Trophoblast cell (in vitro differentiated cells and primary cell): Measurements from ENCODE around the gene VAV3.

Experiments used
- DNase-seq, 2 donors: peaks; one replicate each; pipeline ENCODE4 v3.0.0-alpha.2; 2016
- H2AFZ ChIP-seq: 2 replicates; pipeline ENCODE4 v1.6.1; 2013; ENCODE audit warnings: low read length, moderate library complexity, mild to moderate bottlenecking; ENCODE audit not compliant: insufficient read depth, poor library complexity
- H2AK5ac ChIP-seq: 2 replicates; pipeline ENCODE4 v1.6.1; 2013; ENCODE audit warnings: mild to moderate bottlenecking, low read length
- H2BK120ac ChIP-seq: 2 replicates; pipeline ENCODE4 v1.6.1; 2013; ENCODE audit warnings: low read length, mild to moderate bottlenecking, moderate library complexity; ENCODE audit not compliant: insufficient read depth, poor library complexity
- H2BK12ac ChIP-seq: 2 replicates; pipeline ENCODE4 v1.6.1; 2013; ENCODE audit warnings: mild to moderate bottlenecking, low read length, moderate library complexity
- H2BK5ac ChIP-seq: 2 replicates; pipeline ENCODE4 v1.6.1; 2013; ENCODE audit warnings: low read length, low read depth, moderate library complexity, mild to moderate bottlenecking; ENCODE audit not compliant: poor library complexity
- H3K14ac ChIP-seq: 2 replicates; pipeline ENCODE4 v1.6.1; 2013; ENCODE audit warnings: mild to moderate bottlenecking, low read length
- H3K18ac ChIP-seq: 2 replicates; pipeline ENCODE4 v1.6.1; 2013; ENCODE audit warnings: mild to moderate bottlenecking, low read length
- H3K23ac ChIP-seq: 2 replicates; pipeline ENCODE4 v1.6.1; 2013; ENCODE audit warnings: low read length
- H3K27ac ChIP-seq: 2 replicates; pipeline ENCODE4 v1.5.1; 2013; ENCODE audit warnings: low read depth, mild to moderate bottlenecking, inconsistent platforms, low read length, moderate library complexity
- H3K27me3 ChIP-seq: 2 replicates; pipeline ENCODE4 v1.6.1; 2013; ENCODE audit warnings: inconsistent platforms, mild to moderate bottlenecking, low read length, moderate library complexity; ENCODE audit not compliant: insufficient read depth
- H3K36me3 ChIP-seq, 2 experiments: 1 replicate in 1 of 2; 2 replicates in 1 of 2; pipeline ENCODE4 v1.6.1; 2013; ENCODE audit warnings: low read length in 2 of 2, mild to moderate bottlenecking in 2 of 2, moderate library complexity in 1 of 2; ENCODE audit not compliant: insufficient read depth in 2 of 2, control insufficient read depth in 1 of 2
- H3K4ac ChIP-seq: 2 replicates; pipeline ENCODE4 v1.6.1; 2013; ENCODE audit warnings: low read depth, mild to moderate bottlenecking, low read length, moderate library complexity
- H3K4me1 ChIP-seq, 2 experiments: 1 replicate in 1 of 2; 2 replicates in 1 of 2; pipeline ENCODE4 v1.6.1; 2013; ENCODE audit warnings: low read length in 2 of 2, mild to moderate bottlenecking in 2 of 2, moderate library complexity in 1 of 2; ENCODE audit not compliant: insufficient read depth in 2 of 2, control insufficient read depth in 1 of 2
- H3K4me2 ChIP-seq: 2 replicates; pipeline ENCODE4 v1.6.1; 2013; ENCODE audit warnings: inconsistent platforms, mild to moderate bottlenecking, low read length, moderate library complexity
- H3K4me3 ChIP-seq: 2 replicates; pipeline ENCODE4 v1.5.1; 2013; ENCODE audit warnings: mild to moderate bottlenecking, low read depth, low read length, inconsistent platforms
- H3K79me1 ChIP-seq: one replicate; pipeline ENCODE4 v1.6.1; 2013; ENCODE audit warnings: low read length
- H3K79me2 ChIP-seq: 2 replicates; pipeline ENCODE4 v1.6.1; 2013; ENCODE audit warnings: low read length, mild to moderate bottlenecking; ENCODE audit not compliant: control insufficient read depth, insufficient read depth, poor library complexity
- H3K9ac ChIP-seq: 2 replicates; pipeline ENCODE4 v1.6.1; 2013; ENCODE audit warnings: mild to moderate bottlenecking, low read length
- H3K9me3 ChIP-seq: 2 replicates; pipeline ENCODE4 v1.6.1; 2013; ENCODE audit warnings: low read depth, mild to moderate bottlenecking, control low read depth, inconsistent platforms, low read length; ENCODE audit not compliant: insufficient read depth
- H4K12ac ChIP-seq: 2 replicates; pipeline ENCODE4 v1.6.1; 2013; ENCODE audit warnings: low read depth, mild to moderate bottlenecking, low read length, moderate library complexity
- H4K8ac ChIP-seq: 2 replicates; pipeline ENCODE4 v1.6.1; 2013; ENCODE audit warnings: low read depth, mild to moderate bottlenecking, low read length, moderate library complexity
- H4K91ac ChIP-seq: one replicate; pipeline ENCODE4 v1.6.1; 2013; ENCODE audit warnings: low read depth, mild to moderate bottlenecking, low read length, moderate library complexity
- WGBS: extraction: QIAGEN DNeasy Blood & Tissue Kit; methylation state at CpG from one replicate; pipeline ENCODE4 v1.1.7; 2013; ENCODE audit warnings: missing lambda C conversion rate; ENCODE audit not compliant: insufficient read length, insufficient coverage; ENCODE audit errors: extremely low coverage; 5-methylcytosine and 5-hydroxymethylcytosine counted together

The VAV3 gene

DNA sequence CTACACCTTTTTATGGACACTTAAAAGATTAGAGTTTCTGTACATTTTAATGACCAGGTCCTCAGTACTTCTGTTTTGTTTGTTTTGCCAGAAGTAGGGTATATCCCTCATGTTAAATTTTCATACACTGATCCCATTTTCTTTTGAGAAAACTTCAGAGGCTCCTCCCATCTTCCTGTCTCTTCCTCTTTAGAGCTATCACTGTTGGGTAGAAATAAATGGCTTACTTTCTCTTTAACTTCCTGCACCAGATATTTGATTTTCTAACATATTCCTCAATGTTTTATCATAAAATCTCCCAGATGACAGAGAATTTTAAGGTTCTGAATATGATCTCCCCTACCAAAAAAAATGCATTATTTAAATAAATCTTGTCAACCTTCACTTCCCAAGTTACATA lies 23.4 kb downstream of the VAV3 start:
- no peak for DNase-seq

DNA sequence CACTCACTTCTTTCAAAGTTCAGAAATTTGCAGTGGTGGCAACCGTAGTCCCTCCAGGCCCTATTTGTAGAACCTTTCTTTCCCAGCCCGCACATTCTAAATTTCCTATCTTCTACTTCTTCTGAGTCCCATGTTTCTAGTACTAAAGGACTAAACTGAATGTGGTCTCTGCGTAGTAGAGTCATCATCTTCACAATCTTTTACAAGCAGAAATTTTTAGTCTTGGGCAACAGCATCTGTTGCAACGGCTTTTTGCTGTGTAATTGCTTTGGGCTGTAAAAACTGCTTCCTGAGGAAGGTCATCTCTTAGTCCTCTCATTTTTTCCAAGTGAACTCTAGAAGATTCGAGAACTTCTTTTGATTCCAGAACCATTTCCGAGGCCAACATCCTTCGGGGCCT lies 23.9 kb downstream of the VAV3 start:
- Histone ChIP-seq H3K4me3 (no peak overlapping the region), H3K4ac (no peak overlapping the region), H3K27me3 (no peaks in the 10 kb centered on the region), H3K9ac (no peak overlapping the region), H3K27ac (no peak overlapping the region), H3K79me2 (no peaks in the 10 kb centered on the region), H3K79me1 (no peaks in the 10 kb centered on the region), H3K23ac (no peak overlapping the region), H3K18ac (no peak overlapping the region), H2BK12ac (no peak overlapping the region), H3K36me3 (no peaks in the 10 kb centered on the region), H2BK5ac (no peak overlapping the region), H2BK120ac (no peak overlapping the region), H4K12ac (no peak overlapping the region), H3K4me1 (peaks cover 0 to 4% of the 10 kb centered on the region in 2 experiments), H3K9me3 (no peaks in the 10 kb centered on the region), H4K8ac (no peak overlapping the region), H2AFZ (no peak overlapping the region), H4K91ac (no peak overlapping the region), H3K14ac (no peak overlapping the region), H2AK5ac (no peak overlapping the region), H3K4me2 (no peak overlapping the region)
- peak; percentile 85 to 93 for DNase-seq
- WGBS: no CpG with 5 or more reads among the region's 7 CpGs

More for the DNA sequence above, 23.4 kb downstream of the VAV3 start:
- no peak overlapping the region for H3K14ac ChIP-seq
- no peak overlapping the region for H3K27ac ChIP-seq
- no peaks in the 10 kb centered on the region for H3K36me3 ChIP-seq
- H2AK5ac ChIP-seq: no peak overlapping the region
- no peak overlapping the region for H4K12ac ChIP-seq
- no peak overlapping the region for H3K4me2 ChIP-seq
- no peak overlapping the region for H2BK120ac ChIP-seq
- H3K9ac ChIP-seq: no peak overlapping the region
- no peak overlapping the region for H3K23ac ChIP-seq
- no peaks in the 10 kb centered on the region for H3K79me1 ChIP-seq
- no peaks in the 10 kb centered on the region for H3K9me3 ChIP-seq
- H3K4me1 ChIP-seq: peaks cover 0 to 4% of the 10 kb centered on the region in 2 experiments
- no peak overlapping the region for H3K4me3 ChIP-seq
- no peak overlapping the region for H4K8ac ChIP-seq
- no peak overlapping the region for H2BK5ac ChIP-seq
- no peak overlapping the region for H3K18ac ChIP-seq
- no peak overlapping the region for H4K91ac ChIP-seq
- H2AFZ ChIP-seq: no peak overlapping the region
- H3K79me2 ChIP-seq: no peaks in the 10 kb centered on the region
- no peak overlapping the region for H2BK12ac ChIP-seq
- no peak overlapping the region for H3K4ac ChIP-seq
- no peaks in the 10 kb centered on the region for H3K27me3 ChIP-seq

DNA sequence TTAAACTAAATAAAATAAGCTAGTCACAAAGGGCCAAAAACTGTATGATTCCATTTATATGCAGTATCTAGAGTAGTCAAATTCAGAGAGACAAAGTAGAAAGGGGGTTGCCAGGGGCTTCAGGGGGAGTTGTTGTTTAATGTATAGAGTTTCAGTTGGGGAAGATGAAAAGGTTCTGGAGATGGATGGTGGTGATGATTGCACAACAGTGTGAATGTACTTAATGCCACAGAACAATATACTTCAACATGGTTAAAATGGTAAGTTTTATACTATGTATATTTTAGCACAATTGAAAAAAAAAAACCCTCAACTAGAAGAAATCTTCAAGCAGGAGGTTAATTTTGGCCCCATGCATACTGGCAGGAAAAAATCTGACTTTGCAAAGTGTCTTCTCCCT lies 24.3 kb downstream of the VAV3 start:
- H3K9ac ChIP-seq: no peak overlapping the region
- H2BK120ac ChIP-seq: no peak overlapping the region
- no peak overlapping the region for H3K23ac ChIP-seq

DNA sequence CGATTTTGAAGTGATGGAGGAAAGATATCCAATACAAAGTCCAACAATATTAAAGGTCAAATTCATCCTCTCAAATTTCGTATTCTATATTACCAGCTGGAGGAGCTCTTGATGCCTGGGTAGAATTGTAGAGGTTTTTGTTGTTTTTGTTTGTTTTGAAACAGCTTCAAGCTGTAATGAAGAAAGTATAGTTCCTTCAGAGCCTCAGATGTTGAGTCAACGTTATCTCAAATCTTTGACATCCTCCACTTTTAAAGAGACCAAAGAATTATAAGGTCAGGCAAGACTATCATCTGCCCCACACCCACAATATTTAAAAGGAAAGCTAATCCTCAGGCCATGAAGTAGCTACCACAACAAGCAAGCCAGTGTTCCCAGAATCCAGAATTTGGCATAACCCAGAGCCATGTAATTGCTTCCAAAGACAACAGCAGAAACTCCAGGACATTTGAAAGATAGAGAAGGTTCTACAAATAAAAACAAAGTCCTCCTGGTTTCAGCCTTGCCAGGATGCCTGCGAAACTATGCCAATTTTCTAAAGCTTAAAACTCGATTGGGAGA lies 24.9 kb downstream of the VAV3 start:
- DNase-seq: no peak
- Histone ChIP-seq H3K9me3 (no peaks in the 10 kb centered on the region), H3K18ac (no peak overlapping the region), H2AFZ (no peak overlapping the region), H4K8ac (no peak overlapping the region), H3K4me3 (no peak overlapping the region), H3K79me2 (no peaks in the 10 kb centered on the region), H3K4ac (no peak overlapping the region), H2BK12ac (no peak overlapping the region), H3K4me2 (no peak overlapping the region), H4K91ac (no peak overlapping the region), H3K14ac (no peak overlapping the region), H2AK5ac (no peak overlapping the region), H2BK5ac (no peak overlapping the region), H3K27me3 (no peaks in the 10 kb centered on the region), H2BK120ac (no peak overlapping the region), H4K12ac (no peak overlapping the region), H3K23ac (no peak overlapping the region), H3K9ac (no peak overlapping the region), H3K4me1 (peaks cover 0 to 4% of the 10 kb centered on the region in 2 experiments), H3K36me3 (no peaks in the 10 kb centered on the region), H3K79me1 (no peaks in the 10 kb centered on the region), H3K27ac (no peak overlapping the region)
- no CpG with 5 or more reads among the region's 5 CpGs for WGBS

More for the DNA sequence above, 24.3 kb downstream of the VAV3 start:
- Histone ChIP-seq H2BK12ac (no peak overlapping the region), H2AK5ac (no peak overlapping the region), H3K27ac (no peak overlapping the region), H3K36me3 (no peaks in the 10 kb centered on the region), H3K4me3 (no peak overlapping the region), H3K14ac (no peak overlapping the region), H3K4ac (no peak overlapping the region), H3K79me2 (no peaks in the 10 kb centered on the region), H4K12ac (no peak overlapping the region), H3K4me2 (no peak overlapping the region), H3K79me1 (no peaks in the 10 kb centered on the region), H4K8ac (no peak overlapping the region), H4K91ac (no peak overlapping the region), H2AFZ (no peak overlapping the region), H3K27me3 (no peaks in the 10 kb centered on the region), H3K18ac (no peak overlapping the region), H3K4me1 (peaks cover 0 to 4% of the 10 kb centered on the region in 2 experiments), H2BK5ac (no peak overlapping the region), H3K9me3 (no peaks in the 10 kb centered on the region)
- no peak for DNase-seq
